CD4-positive, CD25-positive, alpha-beta regulatory T cell (primary cell): ENCODE measurements around the gene CDH13. TPM values are rescaled to one million over a fixed set of nuclear protein-coding genes. Genes with fewer than 3 reads are reported as not detected.
A peak's percentile ranks its signal among the peaks of the same experiment; 100 is the strongest.

ENCODE experiments used
- ATAC-seq, 2 donors: fragments of 150-1000 bp; cut with Tn5 transposase; one replicate each; pipeline ENCODE4 v1.10.0; 2021; ENCODE audit warnings: low read depth in 2 of 2, moderate number of reproducible peaks in 2 of 2, moderate library complexity in 1 of 2
- DNase-seq, 3 donors: peaks; one replicate each; pipeline versions ENCODE4 v3.0.0 to v3.0.0-alpha.2; 2012 to 2022; ENCODE audit warnings: mixed read lengths in 1 of 3
- H3K27ac ChIP-seq: one replicate; pipeline ENCODE4 v1.7.0; 2013; ENCODE audit warnings: mild to moderate bottlenecking, low read length; ENCODE audit not compliant: insufficient read depth, poor library complexity, severe bottlenecking
- H3K27me3 ChIP-seq: one replicate; pipeline ENCODE4 v1.7.0; 2013; ENCODE audit warnings: low read length; ENCODE audit not compliant: control insufficient read depth, insufficient read depth
- H3K36me3 ChIP-seq: one replicate; pipeline ENCODE4 v1.7.0; 2013; ENCODE audit warnings: mild to moderate bottlenecking, low read length, moderate library complexity; ENCODE audit not compliant: control insufficient read depth, insufficient read depth
- H3K4me1 ChIP-seq: 2 replicates; pipeline ENCODE4 v1.7.0; 2013; ENCODE audit warnings: mild to moderate bottlenecking, low read length; ENCODE audit not compliant: insufficient read depth, control insufficient read depth, poor library complexity, severe bottlenecking
- H3K4me3 ChIP-seq: one replicate; pipeline ENCODE4 v1.7.0; 2013; ENCODE audit warnings: low read depth, mild to moderate bottlenecking, low read length, moderate library complexity
- H3K9me3 ChIP-seq, 2 experiments: 1 replicate in 1 of 2; 2 replicates in 1 of 2; pipeline ENCODE4 v1.7.0; 2013; ENCODE audit warnings: low read length in 2 of 2, mild to moderate bottlenecking in 1 of 2, moderate library complexity in 1 of 2; ENCODE audit not compliant: control insufficient read depth in 2 of 2
- H3K27ac Mint-ChIP-seq, 3 donors: one replicate each; pipeline ENCODE4 v1.8.0; 2020 to 2022; ENCODE audit warnings: mild to moderate bottlenecking in 3 of 3, mixed read lengths in 3 of 3, moderate library complexity in 2 of 3
- H3K27me3 Mint-ChIP-seq: one replicate; pipeline ENCODE4 v1.8.0; 2022; ENCODE audit warnings: mild to moderate bottlenecking, mixed read lengths
- H3K36me3 Mint-ChIP-seq: one replicate; pipeline ENCODE4 v1.8.0; 2020; ENCODE audit warnings: mixed read lengths
- H3K4me1 Mint-ChIP-seq, 4 donors: one replicate each; pipeline ENCODE4 v1.8.0; 2020 to 2022; ENCODE audit warnings: mixed read lengths in 4 of 4, mild to moderate bottlenecking in 1 of 4
- H3K4me3 Mint-ChIP-seq, 4 donors: one replicate each; pipeline ENCODE4 v1.8.0; 2020 to 2022; ENCODE audit warnings: mild to moderate bottlenecking in 4 of 4, mixed read lengths in 4 of 4, moderate library complexity in 3 of 4
- H3K9me3 Mint-ChIP-seq, 7 donors: one replicate each; pipeline ENCODE4 v1.8.0; 2020 to 2022; ENCODE audit warnings: mixed read lengths in 7 of 7, mild to moderate bottlenecking in 3 of 7, moderate library complexity in 2 of 7
- polyA plus RNA-seq, 4 donors: library from polyadenylated mRNA; unstranded; fragments of 300-500 nt; fragmentation: Illumina TruSeq; gene quantifications; one replicate each; pipeline ENCODE4 v1.2.3, GENCODE V29; 2021
- total RNA-seq: library from RNA; stranded (reverse); gene quantifications from one replicate; pipeline ENCODE4 v1.2.3, GENCODE V29; 2022

CDH13 gene
- total and polyA plus RNA-seq, 5 donors from 2014 or later: not detected

DNA sequence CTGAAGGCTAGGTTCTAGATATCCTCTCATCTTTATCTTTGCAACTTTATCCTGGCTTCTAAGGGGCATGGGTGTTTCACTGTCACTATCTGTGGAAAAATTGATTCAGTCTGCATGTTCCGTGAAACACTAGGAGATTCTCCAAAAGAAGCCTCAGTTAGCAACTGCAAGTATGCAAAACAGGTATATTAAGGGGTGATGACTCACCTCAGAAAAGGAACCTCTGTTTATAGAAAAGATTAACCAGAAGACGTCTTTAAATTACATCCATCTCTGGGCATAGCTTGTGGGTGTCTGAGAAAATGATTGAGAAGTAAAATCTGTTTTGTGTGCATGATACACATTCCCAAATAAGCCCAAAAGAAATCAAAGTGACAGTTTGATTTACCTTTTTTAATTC is 827.2 kb downstream of the CDH13 start:
- no peak overlapping the region for H3K27ac ChIP-seq
- H3K4me1 ChIP-seq: no peaks in the 10 kb centered on the region
- no peak overlapping the region for H3K4me3 ChIP-seq
- Mint-ChIP-seq H3K36me3 (no peaks in the 10 kb centered on the region), H3K27me3 (no peaks in the 10 kb centered on the region), H3K4me3 (no peak overlapping the region), H3K9me3 (peaks cover 0 to 2% (median 1%) of the 10 kb centered on the region in 7 donors), H3K4me1 (no peaks in the 10 kb centered on the region), H3K27ac (no peak overlapping the region)
- no peaks in the 10 kb centered on the region for H3K9me3 ChIP-seq
- ATAC-seq (no peak), DNase-seq (no peak)
- no peaks in the 10 kb centered on the region for H3K27me3 ChIP-seq
- H3K36me3 ChIP-seq: no peaks in the 10 kb centered on the region

DNA sequence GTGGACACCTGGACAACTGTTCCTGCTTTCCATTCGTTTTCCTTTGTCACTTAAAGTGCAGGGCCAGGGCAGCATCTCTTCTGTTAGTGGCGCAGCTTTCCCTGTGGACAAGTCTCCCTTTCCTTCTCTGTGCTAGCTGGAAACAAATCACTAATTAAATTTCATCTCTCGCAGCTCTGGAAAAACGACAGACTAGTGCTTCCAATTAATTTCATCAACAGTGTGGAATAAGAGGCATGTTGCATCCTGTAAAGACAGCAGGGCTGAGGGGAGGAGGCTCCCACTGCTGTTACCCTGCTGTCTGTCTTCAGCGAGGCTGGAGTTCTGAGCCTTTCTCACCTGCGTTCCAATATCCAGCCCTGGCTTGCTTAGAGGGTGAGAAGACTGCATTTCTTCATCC is 828.9 kb downstream of the CDH13 start:
- Histone ChIP-seq H3K27ac (no peak overlapping the region), H3K36me3 (no peaks in the 10 kb centered on the region), H3K27me3 (no peaks in the 10 kb centered on the region), H3K4me1 (no peaks in the 10 kb centered on the region), H3K4me3 (no peak overlapping the region), H3K9me3 (no peaks in the 10 kb centered on the region)
- Mint-ChIP-seq H3K4me1 (no peaks in the 10 kb centered on the region), H3K9me3 (peaks cover 0 to 7% (median 1%) of the 10 kb centered on the region in 7 donors), H3K4me3 (no peak overlapping the region), H3K27me3 (no peaks in the 10 kb centered on the region), H3K36me3 (no peaks in the 10 kb centered on the region), H3K27ac (no peak overlapping the region)
- no peak for DNase-seq
- ATAC-seq: no peak

DNA sequence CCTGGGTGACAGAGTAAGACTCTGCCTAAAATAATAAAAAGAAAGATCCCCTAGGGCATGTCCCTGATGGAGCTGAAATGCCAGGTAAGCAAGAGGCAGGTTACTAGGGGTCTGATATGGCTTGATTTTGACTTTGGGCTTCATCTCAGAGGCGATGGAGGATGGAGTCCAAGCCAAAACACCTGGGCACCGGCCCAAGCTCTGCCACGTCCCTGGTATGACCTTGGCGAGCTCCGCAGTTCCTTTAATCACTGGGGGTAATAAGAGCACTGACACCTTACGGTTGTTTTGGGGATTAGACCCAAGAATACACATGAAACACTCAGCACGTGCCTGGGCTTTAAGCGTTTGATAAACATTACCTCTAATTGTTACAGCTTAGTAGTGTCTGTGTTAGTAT is 830.2 kb downstream of the CDH13 start:
- ATAC-seq (no peak), DNase-seq (no peak)
- Histone ChIP-seq H3K27me3 (no peaks in the 10 kb centered on the region), H3K36me3 (no peaks in the 10 kb centered on the region), H3K4me3 (no peak overlapping the region), H3K4me1 (no peaks in the 10 kb centered on the region), H3K27ac (no peak overlapping the region), H3K9me3 (no peaks in the 10 kb centered on the region)
- H3K27ac Mint-ChIP-seq: no peak overlapping the region
- no peaks in the 10 kb centered on the region for H3K4me1 Mint-ChIP-seq
- H3K27me3 Mint-ChIP-seq: no peaks in the 10 kb centered on the region
- no peak overlapping the region for H3K4me3 Mint-ChIP-seq
- no peaks in the 10 kb centered on the region for H3K36me3 Mint-ChIP-seq
- peaks cover 0 to 7% (median 1%) of the 10 kb centered on the region in 7 donors for H3K9me3 Mint-ChIP-seq

DNA sequence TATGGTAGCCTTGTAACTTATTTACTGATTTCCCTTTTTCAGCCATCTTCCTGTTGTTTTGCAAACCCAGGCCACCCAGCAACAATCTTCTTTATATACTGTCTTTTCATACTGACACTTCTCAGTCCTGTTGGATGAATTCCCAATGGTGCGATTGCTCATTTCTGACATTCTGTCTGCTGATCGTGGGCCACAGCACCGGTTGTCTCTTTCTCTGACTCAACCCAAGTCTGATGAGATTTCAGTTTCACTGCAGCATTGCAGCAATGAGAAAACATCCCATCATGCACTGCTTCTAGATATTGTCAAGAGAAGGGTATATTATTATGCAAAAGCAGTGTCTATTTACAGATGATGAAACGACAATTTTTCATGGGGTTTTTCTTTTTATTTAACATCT is 831.8 kb downstream of the CDH13 start:
- no peaks in the 10 kb centered on the region for H3K4me1 ChIP-seq
- H3K4me3 ChIP-seq: no peak overlapping the region
- DNase-seq (no peak), ATAC-seq (no peak)
- H3K4me1 Mint-ChIP-seq: no peaks in the 10 kb centered on the region
- no peaks in the 10 kb centered on the region for H3K36me3 ChIP-seq
- H3K36me3 Mint-ChIP-seq: no peaks in the 10 kb centered on the region
- no peak overlapping the region for H3K27ac Mint-ChIP-seq
- no peak overlapping the region for H3K4me3 Mint-ChIP-seq
- H3K9me3 Mint-ChIP-seq: peaks cover 0 to 7% (median 2%) of the 10 kb centered on the region in 7 donors
- H3K27me3 ChIP-seq: no peaks in the 10 kb centered on the region
- no peaks in the 10 kb centered on the region for H3K27me3 Mint-ChIP-seq
- H3K27ac ChIP-seq: no peak overlapping the region
- H3K9me3 ChIP-seq: no peaks in the 10 kb centered on the region

DNA sequence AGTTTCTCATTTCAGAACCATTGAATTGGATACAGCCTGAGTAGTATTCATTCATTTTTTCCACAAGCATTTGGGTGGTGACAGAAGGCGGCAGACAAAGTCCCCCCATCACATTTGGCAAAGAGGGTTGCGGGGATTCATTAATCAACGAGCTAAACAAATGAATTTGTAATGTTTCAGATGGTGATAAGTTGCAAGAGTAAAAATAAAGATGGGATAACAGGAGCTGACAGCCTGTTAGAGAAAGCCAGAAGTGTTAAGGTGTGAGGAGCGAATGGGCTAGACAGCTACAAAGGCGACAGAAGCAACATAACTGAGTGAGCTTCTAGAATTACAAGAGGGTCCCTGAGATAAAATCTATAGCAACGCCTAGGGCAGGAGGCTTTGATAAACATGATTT is 838.2 kb downstream of the CDH13 start:
- H3K4me3 Mint-ChIP-seq: no peak overlapping the region
- Histone ChIP-seq H3K36me3 (no peaks in the 10 kb centered on the region), H3K27ac (no peak overlapping the region), H3K4me3 (no peak overlapping the region), H3K4me1 (no peaks in the 10 kb centered on the region), H3K27me3 (no peaks in the 10 kb centered on the region), H3K9me3 (no peaks in the 10 kb centered on the region)
- H3K4me1 Mint-ChIP-seq: no peaks in the 10 kb centered on the region
- peaks cover 0 to 2% (median 0%) of the 10 kb centered on the region in 7 donors for H3K9me3 Mint-ChIP-seq
- no peaks in the 10 kb centered on the region for H3K36me3 Mint-ChIP-seq
- DNase-seq (no peak), ATAC-seq (no peak)
- no peak overlapping the region for H3K27ac Mint-ChIP-seq
- H3K27me3 Mint-ChIP-seq: no peaks in the 10 kb centered on the region

DNA sequence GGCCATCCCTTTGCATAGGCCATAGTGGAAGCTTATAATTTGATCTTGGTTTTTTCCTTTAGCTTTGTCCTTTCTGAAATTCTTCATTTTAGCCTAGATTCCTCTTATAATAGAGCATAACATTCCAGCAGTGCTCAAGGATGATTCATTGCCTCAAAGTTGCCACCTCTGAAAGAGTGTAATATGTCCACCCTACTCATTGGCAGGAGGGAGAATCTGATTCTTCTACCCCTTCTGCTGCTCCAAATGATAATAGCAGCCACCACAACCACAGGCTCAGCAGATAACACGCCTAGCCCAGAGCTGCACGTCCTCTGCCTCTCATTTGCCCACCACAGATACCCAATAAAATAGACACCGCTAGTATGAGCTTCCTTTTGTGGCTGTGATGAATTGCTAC is 843.6 kb downstream of the CDH13 start:
- no peak for ATAC-seq

DNA sequence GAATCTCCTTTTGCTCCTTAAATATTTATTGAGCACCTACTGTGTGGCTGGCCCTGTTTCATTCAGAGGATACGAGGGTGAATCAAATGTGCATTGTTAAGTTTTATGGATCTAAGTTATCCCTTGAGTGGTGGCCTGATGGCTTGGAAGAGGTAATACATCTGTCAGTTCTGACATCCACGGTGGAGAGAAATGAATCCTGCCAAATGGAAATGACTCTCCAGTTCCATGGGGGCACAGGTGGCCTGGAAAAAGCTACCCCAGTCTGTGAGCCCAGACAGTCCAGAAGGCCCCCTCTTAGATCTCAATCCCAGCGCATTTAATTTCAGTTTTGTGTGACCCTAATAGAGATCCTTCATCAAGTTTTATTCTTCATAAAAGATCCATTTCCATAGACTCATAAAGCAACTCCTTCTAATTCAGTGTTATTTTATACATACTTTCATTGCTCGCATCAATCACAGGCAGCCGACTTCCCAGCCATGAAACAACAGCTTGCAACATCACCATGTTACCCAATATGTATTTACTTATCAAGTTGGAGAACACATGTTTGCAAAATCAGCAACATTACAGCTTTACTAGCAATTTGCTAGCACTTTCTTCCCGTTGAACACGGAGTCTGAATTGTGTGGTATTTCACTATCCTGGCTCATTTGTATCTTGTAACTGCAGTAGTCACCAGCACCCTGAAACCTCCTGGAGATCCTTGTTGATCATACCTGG is 846.2 kb downstream of the CDH13 start:
- Histone ChIP-seq H3K4me1 (no peaks in the 10 kb centered on the region), H3K9me3 (no peaks in the 10 kb centered on the region), H3K36me3 (no peaks in the 10 kb centered on the region), H3K27ac (no peak overlapping the region), H3K27me3 (no peaks in the 10 kb centered on the region), H3K4me3 (no peak overlapping the region)
- ATAC-seq (no peak), DNase-seq (no peak)
- Mint-ChIP-seq H3K27me3 (no peaks in the 10 kb centered on the region), H3K9me3 (peaks cover 0 to 4% (median 0%) of the 10 kb centered on the region in 7 donors), H3K4me3 (no peak overlapping the region), H3K27ac (no peak overlapping the region), H3K4me1 (no peaks in the 10 kb centered on the region), H3K36me3 (no peaks in the 10 kb centered on the region)

More for the DNA sequence above, 843.6 kb downstream of the CDH13 start:
- DNase-seq: no peak
- no peak overlapping the region for H3K27ac ChIP-seq
- no peak overlapping the region for H3K4me3 ChIP-seq
- Mint-ChIP-seq H3K27ac (peak overlapping the region in 1 of 3 donors; percentile 8), H3K36me3 (no peaks in the 10 kb centered on the region), H3K4me3 (no peak overlapping the region), H3K9me3 (peaks cover 0 to 4% (median 0%) of the 10 kb centered on the region in 7 donors), H3K4me1 (no peaks in the 10 kb centered on the region), H3K27me3 (no peaks in the 10 kb centered on the region)
- H3K36me3 ChIP-seq: no peaks in the 10 kb centered on the region
- H3K9me3 ChIP-seq: no peaks in the 10 kb centered on the region
- H3K27me3 ChIP-seq: no peaks in the 10 kb centered on the region
- no peaks in the 10 kb centered on the region for H3K4me1 ChIP-seq

DNA sequence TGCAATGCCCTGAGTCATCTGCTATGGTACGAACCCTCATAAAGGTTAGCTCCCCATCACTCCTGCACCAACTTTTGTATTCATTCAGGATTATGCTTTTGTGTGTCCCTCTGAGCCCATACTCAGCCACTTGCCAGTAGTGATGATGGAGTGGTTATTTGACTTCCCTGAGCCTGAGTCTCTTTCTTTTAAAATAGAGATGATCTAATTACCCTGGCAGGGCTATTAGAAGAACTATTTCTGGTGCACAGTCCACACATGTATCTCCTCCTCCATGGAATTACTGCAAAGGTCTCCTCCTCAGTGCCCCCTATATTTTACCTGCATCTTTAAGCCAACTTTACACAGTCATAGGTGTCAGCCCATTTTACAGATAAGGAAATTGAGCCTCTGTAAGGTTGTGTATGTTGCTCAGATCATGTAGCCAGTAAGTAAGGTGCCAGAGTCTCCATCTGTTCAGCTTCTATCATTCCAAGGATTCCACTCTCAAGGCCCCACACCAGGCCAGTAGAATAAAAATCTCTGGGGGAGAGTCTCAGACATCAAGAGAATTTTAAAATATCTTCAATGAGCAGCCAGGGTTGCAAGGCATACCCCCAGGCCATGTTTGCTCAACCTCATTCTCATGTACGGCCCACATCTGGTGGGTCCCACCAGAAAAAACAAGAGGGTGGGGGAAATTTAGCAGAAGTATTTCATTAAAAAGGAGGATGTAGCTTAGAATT is 847.3 kb downstream of the CDH13 start:
- ATAC-seq: no peak

More for the DNA sequence above, 847.3 kb downstream of the CDH13 start:
- H3K27me3 Mint-ChIP-seq: no peaks in the 10 kb centered on the region
- no peak overlapping the region for H3K27ac Mint-ChIP-seq
- no peaks in the 10 kb centered on the region for H3K36me3 ChIP-seq
- no peak overlapping the region for H3K4me3 ChIP-seq
- no peaks in the 10 kb centered on the region for H3K4me1 ChIP-seq
- DNase-seq: no peak
- no peaks in the 10 kb centered on the region for H3K36me3 Mint-ChIP-seq
- H3K9me3 Mint-ChIP-seq: peaks cover 0 to 4% (median 0%) of the 10 kb centered on the region in 7 donors
- H3K27me3 ChIP-seq: no peaks in the 10 kb centered on the region
- H3K4me1 Mint-ChIP-seq: no peaks in the 10 kb centered on the region
- H3K4me3 Mint-ChIP-seq: no peak overlapping the region
- no peaks in the 10 kb centered on the region for H3K9me3 ChIP-seq
- no peak overlapping the region for H3K27ac ChIP-seq
